GM10266 (cell line): ENCODE data around the gene PTPRN2.
"Not testable (repeated sequence)": the region's sequence is repeated elsewhere in the genome, so short reads cannot be mapped to it uniquely, and the experiment has no call there.

Experiments used
- DNase-seq: peaks from one replicate; pipeline ENCODE4 v3.0.0; 2012; ENCODE audit errors: extremely low spot score
- CTCF ChIP-seq: IDR thresholded peaks from 2 replicates; pipeline ENCODE4 v1.5.1; 2012; ENCODE audit warnings: mild to moderate bottlenecking, low read depth; ENCODE audit not compliant: control insufficient read depth, insufficient read depth; ENCODE audit errors: missing control alignments

PTPRN2 gene

GRCh38 chr7:158049271-158049670 is 538.4 kb downstream of the PTPRN2 start:
- DNase-seq, result no peak
- TF ChIP-seq CTCF, result no peak

- no peak for DNase-seq
- no peak for TF ChIP-seq CTCF
Measured at GRCh38 chr7:158048569-158048968, 539.1 kb downstream of the PTPRN2 start.

GRCh38 chr7:158047391-158048059 is 540.1 kb downstream of the PTPRN2 start:
- DNase-seq, result no peak
- TF ChIP-seq CTCF, result no peak

- DNase-seq, result not testable (repeated sequence)
Measured at GRCh38 chr7:158046246-158046645, 541.4 kb downstream of the PTPRN2 start.

- DNase-seq, result no peak
- TF ChIP-seq CTCF, result no peak
Measured at GRCh38 chr7:158044482-158044823, 543.2 kb downstream of the PTPRN2 start.

GRCh38 chr7:158043551-158044481 is 543.8 kb downstream of the PTPRN2 start:
- no peak for DNase-seq
- no peak for TF ChIP-seq CTCF

GRCh38 chr7:158042156-158042880 is 545.3 kb downstream of the PTPRN2 start:
- DNase-seq, result no peak
- no peak for TF ChIP-seq CTCF
